A549 treated with Mapracorat at 1 μM for 4 hours (cell line): ENCODE data around the gene FSHR. TPM values are rescaled to one million over a fixed set of nuclear protein-coding genes. Genes with fewer than 3 reads are reported as not detected.

Source experiments
- total RNA-seq: library from RNA; stranded (reverse); fragments of 200-300 nt; extraction: Qiagen RNA extraction; gene quantifications from 5 replicates; pipeline ENCODE4 v1.2.3, GENCODE V29; 2022

The FSHR gene
- not detected in 5 replicates for total RNA-seq

GRCh38 chr2:49154140-49154539 is at the start of gene FSHR:
TSS of gene FSHR (minus strand) at chr2:49154515. CDS start at chr2:49154417, 98 bp downstream.

